Fibroblast of lung (primary cell): ENCODE data around the gene PALM. TPM values are rescaled to one million over a fixed set of nuclear protein-coding genes. Genes with fewer than 3 reads are reported as not detected.

Experiments
- DNase-seq, 2 donors: peaks; one replicate each; pipeline versions ENCODE4 v3.0.0 to v3.0.0-alpha.2; 2010; ENCODE audit warnings: low read depth in 2 of 2
- H2AFZ ChIP-seq: 2 replicates; pipeline ENCODE4 v1.5.1; 2012; ENCODE audit warnings: low read length, control low read depth, inconsistent platforms
- H3K27ac ChIP-seq: 2 replicates; pipeline ENCODE4 v1.5.1; 2011; ENCODE audit warnings: low read length, control low read depth; ENCODE audit not compliant: insufficient read depth
- H3K27me3 ChIP-seq: 2 replicates; pipeline ENCODE4 v1.5.1; 2011; ENCODE audit warnings: mild to moderate bottlenecking, low read length; ENCODE audit not compliant: control insufficient read depth, insufficient read depth
- H3K36me3 ChIP-seq: 2 replicates; pipeline ENCODE4 v1.5.1; 2011; ENCODE audit warnings: low read length; ENCODE audit not compliant: control insufficient read depth, insufficient read depth
- H3K4me1 ChIP-seq: 2 replicates; pipeline ENCODE4 v1.5.1; 2011; ENCODE audit warnings: low read length; ENCODE audit not compliant: control insufficient read depth, insufficient read depth; ENCODE audit errors: extremely low read depth
- H3K4me2 ChIP-seq: 2 replicates; pipeline ENCODE4 v1.5.1; 2011; ENCODE audit warnings: low read length, control low read depth; ENCODE audit not compliant: insufficient read depth; ENCODE audit errors: extremely low read depth
- H3K4me3 ChIP-seq, 4 experiments: fragments of 200-600 bp in 1 of 4; sonication (generic) in 1 of 4; replicated peaks in 1 of 4; 2 replicates each; pipeline ENCODE4 v1.5.1; 2011 to 2016; ENCODE audit warnings: low read length in 4 of 4, low read depth in 3 of 4, mild to moderate bottlenecking in 3 of 4, control low read depth in 2 of 4, inconsistent platforms in 1 of 4, mixed read lengths in 1 of 4; ENCODE audit not compliant: insufficient read depth in 1 of 4; ENCODE audit errors: control extremely low read depth in 1 of 4
- H3K79me2 ChIP-seq: 2 replicates; pipeline ENCODE4 v1.5.1; 2012; ENCODE audit warnings: mild to moderate bottlenecking, low read length, inconsistent platforms; ENCODE audit not compliant: control insufficient read depth, insufficient read depth
- H3K9ac ChIP-seq: 2 replicates; pipeline ENCODE4 v1.5.1; 2011; ENCODE audit warnings: mild to moderate bottlenecking, low read length, control low read depth; ENCODE audit not compliant: insufficient read depth
- H3K9me3 ChIP-seq: 2 replicates; pipeline ENCODE4 v1.5.1; 2012; ENCODE audit warnings: low read depth, low read length; ENCODE audit not compliant: control insufficient read depth, insufficient read depth
- H4K20me1 ChIP-seq: 2 replicates; pipeline ENCODE4 v1.5.1; 2011; ENCODE audit warnings: low read length; ENCODE audit not compliant: control insufficient read depth, insufficient read depth; ENCODE audit errors: extremely low read depth
- CTCF ChIP-seq, 2 donors: IDR thresholded peaks in 1 of 2; conservative IDR thresholded peaks in 1 of 2; 1 replicate in 1 of 2; 2 replicates in 1 of 2; pipeline ENCODE4 v1.5.1; 2011 to 2012; ENCODE audit warnings: low read length in 2 of 2, control low read depth in 1 of 2, inconsistent platforms in 1 of 2, low read depth in 1 of 2, mild to moderate bottlenecking in 1 of 2
- EZH2 ChIP-seq: IDR thresholded peaks from 2 replicates; pipeline ENCODE4 v1.5.1; 2012; ENCODE audit warnings: low read length, control low read depth, mild to moderate bottlenecking; ENCODE audit errors: missing control alignments
- polyA plus RNA-seq, 2 donors: library from polyadenylated mRNA; depleted of rRNA in 1 of 2; stranded (reverse) in 1 of 2; unstranded in 1 of 2; fragments of >200 nt; gene quantifications; 2 replicates each; pipeline ENCODE4 v1.2.1, GENCODE V29; 2011 to 2012; ENCODE audit warnings: missing spikeins in 1 of 2
- total RNA-seq: library from RNA; depleted of rRNA; stranded (reverse); fragments of >200 nt; gene quantifications from 2 replicates; pipeline ENCODE4 v1.2.1, GENCODE V29; 2014

The PALM gene
- total and polyA plus RNA-seq, 2 donors (not counting 1 experiment from before 2014, with no cell fraction given) = 3.2 to 8.3 TPM

GRCh38 chr19:723714-724113 lies 15.0 kb downstream of the PALM start:
- Histone ChIP-seq H3K27ac (no peak overlapping the region), H3K9ac (no peak overlapping the region), H3K4me2 (no peak overlapping the region), H2AFZ (no peak overlapping the region), H3K4me1 (peaks cover 2% of the 10 kb centered on the region), H3K27me3 (no peaks in the 10 kb centered on the region), H3K9me3 (no peaks in the 10 kb centered on the region), H3K79me2 (no peaks in the 10 kb centered on the region), H4K20me1 (no peaks in the 10 kb centered on the region), H3K4me3 (no peak overlapping the region), H3K36me3 (no peaks in the 10 kb centered on the region)
- TF ChIP-seq CTCF (conservative IDR thresholded peaks at IDR 0.05 in 1 of 2, IDR thresholded peaks at IDR 0.05 in 1 of 2; ENCODE audit: low read depth in 1 of 2, low read length in 2 of 2) (no peak), EZH2 (no peak)
- DNase-seq = no peak

- H3K9me3 ChIP-seq = no peaks in the 10 kb centered on the region
Observed at GRCh38 chr19:725461-726089, 16.8 kb downstream of the PALM start.

More at GRCh38 chr19:725461-726089, 16.8 kb downstream of the PALM start:
- H2AFZ ChIP-seq = no peak overlapping the region
- H3K9ac ChIP-seq = no peak overlapping the region
- TF ChIP-seq EZH2 = no peak
- no peak for TF ChIP-seq CTCF (conservative IDR thresholded peaks at IDR 0.05 in 1 of 2, IDR thresholded peaks at IDR 0.05 in 1 of 2; ENCODE audit: low read depth in 1 of 2, low read length in 2 of 2)
- H3K79me2 ChIP-seq = no peaks in the 10 kb centered on the region
- no peak overlapping the region for H3K4me3 ChIP-seq
- peaks cover 2% of the 10 kb centered on the region for H3K4me1 ChIP-seq
- H3K27me3 ChIP-seq = no peaks in the 10 kb centered on the region
- no peak overlapping the region for H3K4me2 ChIP-seq
- no peak for DNase-seq
- no peaks in the 10 kb centered on the region for H4K20me1 ChIP-seq
- H3K27ac ChIP-seq = no peak overlapping the region
- no peaks in the 10 kb centered on the region for H3K36me3 ChIP-seq
